NT2/D1 (cell line): ENCODE results near the gene UBL7.

ENCODE experiments used
- DNase-seq: peaks from one replicate; pipeline ENCODE4 v3.0.0-alpha.2; 2011; ENCODE audit warnings: low read depth, low spot score
- H3K27me3 ChIP-seq: 2 replicates; pipeline ENCODE4 v1.6.0; 2011; ENCODE audit warnings: mild to moderate bottlenecking; ENCODE audit not compliant: insufficient read length, insufficient read depth
- H3K36me3 ChIP-seq: 2 replicates; pipeline ENCODE4 v1.6.1; 2011; ENCODE audit warnings: mild to moderate bottlenecking, low read length, mixed read lengths; ENCODE audit not compliant: insufficient read depth, insufficient read length
- H3K4me1 ChIP-seq: 2 replicates; pipeline ENCODE4 v1.5.1; 2011; ENCODE audit not compliant: insufficient read depth, insufficient read length
- H3K4me3 ChIP-seq: 2 replicates; pipeline ENCODE4 v1.5.1; 2011; ENCODE audit warnings: low read depth; ENCODE audit not compliant: insufficient read length
- H3K9ac ChIP-seq: 2 replicates; pipeline ENCODE4 v1.6.0; 2011; ENCODE audit warnings: low read depth; ENCODE audit not compliant: insufficient read length
- H3K9me3 ChIP-seq: 2 replicates; pipeline ENCODE4 v1.5.1; 2011; ENCODE audit warnings: mild to moderate bottlenecking, low read length; ENCODE audit not compliant: insufficient read depth
- SUZ12 ChIP-seq: IDR thresholded peaks from 2 replicates; pipeline ENCODE4 v1.6.1; 2011; ENCODE audit not compliant: insufficient read length, insufficient read depth; ENCODE audit errors: extremely low read depth
- YY1 ChIP-seq: IDR thresholded peaks from 2 replicates; pipeline ENCODE4 v1.6.1; 2011; ENCODE audit not compliant: insufficient read length, insufficient read depth
- ZNF274 ChIP-seq: IDR thresholded peaks from 2 replicates; pipeline ENCODE4 v1.6.1; 2011; ENCODE audit warnings: mild to moderate bottlenecking, low read depth, low read length

The UBL7 gene

GRCh38 chr15:74428442-74428787 lies 32.5 kb downstream of the UBL7 start:
- no peak overlapping the region for H3K4me3 ChIP-seq
- DNase-seq: no peak

GRCh38 chr15:74427607-74428441 lies 33.1 kb downstream of the UBL7 start:
- Histone ChIP-seq H3K9me3 (no peaks in the 10 kb centered on the region), H3K36me3 (peaks cover 33% of the 10 kb centered on the region), H3K9ac (no peak overlapping the region), H3K4me1 (peaks cover 38% of the 10 kb centered on the region), H3K27me3 (peaks cover 7% of the 10 kb centered on the region), H3K4me3 (no peak overlapping the region)
- DNase-seq: no peak
- no peak for TF ChIP-seq YY1
- no peak for TF ChIP-seq SUZ12
- TF ChIP-seq ZNF274: no peak

More at GRCh38 chr15:74428442-74428787, 32.5 kb downstream of the UBL7 start:
- Histone ChIP-seq H3K9ac (no peak overlapping the region), H3K4me1 (peaks cover 34% of the 10 kb centered on the region), H3K27me3 (peaks cover 8% of the 10 kb centered on the region), H3K9me3 (no peaks in the 10 kb centered on the region), H3K36me3 (peaks cover 33% of the 10 kb centered on the region)
- TF ChIP-seq SUZ12: no peak
- TF ChIP-seq ZNF274: no peak
- no peak for TF ChIP-seq YY1

DNA sequence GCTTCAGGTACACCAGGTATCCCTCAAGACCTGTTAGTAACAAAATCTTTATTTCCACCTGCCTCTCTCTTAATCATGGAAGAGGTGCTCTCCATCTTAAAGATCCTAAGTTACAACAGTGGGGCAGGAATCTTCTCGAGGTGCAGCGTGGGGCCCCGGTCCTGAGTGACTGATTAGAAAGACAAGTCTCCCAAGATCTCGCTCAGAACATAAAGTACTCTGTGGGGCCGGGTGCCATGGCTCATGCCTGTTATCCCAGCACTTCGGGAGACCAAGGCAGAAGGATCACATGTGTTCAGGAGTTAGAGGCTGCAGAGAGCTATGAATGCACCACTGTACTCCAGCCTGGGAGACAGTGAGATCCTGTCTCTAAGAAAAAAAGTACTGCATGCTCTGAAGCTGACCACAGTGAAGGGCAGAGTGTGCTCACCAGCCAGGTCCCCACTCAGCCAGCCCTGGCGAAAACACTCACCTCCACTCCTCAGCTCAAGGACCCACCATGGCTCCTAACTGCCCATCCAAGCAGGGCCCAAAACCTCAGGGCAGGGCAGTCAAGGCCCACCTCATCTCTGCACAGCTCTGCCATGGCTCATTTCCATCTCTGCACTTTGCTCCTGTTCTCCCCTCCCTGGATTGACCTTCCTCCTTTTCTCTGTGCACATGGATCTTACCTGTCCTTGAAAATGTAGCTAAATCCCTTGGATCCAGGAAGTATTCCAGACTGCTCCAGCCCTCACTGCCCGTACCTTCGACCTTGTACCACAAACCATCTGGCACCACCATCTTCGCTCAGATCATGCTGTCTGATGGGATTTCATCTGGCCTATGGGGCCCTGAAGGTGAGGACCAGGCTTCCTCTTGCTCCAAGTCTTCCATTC lies 34.3 kb downstream of the UBL7 start:
- Histone ChIP-seq H3K4me3 (no peak overlapping the region), H3K4me1 (peaks cover 43% of the 10 kb centered on the region), H3K9ac (no peak overlapping the region), H3K36me3 (peaks cover 33% of the 10 kb centered on the region), H3K9me3 (no peaks in the 10 kb centered on the region), H3K27me3 (no peaks in the 10 kb centered on the region)
- no peak for TF ChIP-seq SUZ12
- TF ChIP-seq YY1: no peak
- no peak for TF ChIP-seq ZNF274
- DNase-seq: no peak

DNA sequence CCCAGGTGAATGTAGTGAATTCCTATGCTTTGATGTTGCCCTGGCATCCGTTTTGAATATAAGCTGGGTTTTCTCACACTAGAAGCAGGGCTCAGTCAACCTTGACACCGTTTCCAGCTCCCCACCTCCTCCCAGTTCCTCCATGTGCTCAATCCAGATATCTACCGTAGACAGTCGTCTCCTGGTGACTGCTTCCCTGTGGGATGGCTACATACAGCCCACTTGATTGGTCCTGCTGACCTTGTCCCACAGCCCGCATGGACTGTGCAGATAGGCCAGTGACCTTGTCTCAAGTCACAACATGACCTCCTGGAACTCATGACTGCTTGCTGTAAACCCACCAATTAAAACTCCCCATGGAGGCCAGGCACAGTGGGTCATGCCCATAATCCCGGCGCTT lies 35.3 kb downstream of the UBL7 start:
- Histone ChIP-seq H3K36me3 (peaks cover 29% of the 10 kb centered on the region), H3K27me3 (no peaks in the 10 kb centered on the region), H3K4me3 (no peak overlapping the region), H3K4me1 (peaks cover 48% of the 10 kb centered on the region), H3K9me3 (no peaks in the 10 kb centered on the region), H3K9ac (no peak overlapping the region)
- TF ChIP-seq YY1: no peak
- TF ChIP-seq ZNF274: no peak
- TF ChIP-seq SUZ12: no peak
- no peak for DNase-seq

- Histone ChIP-seq H3K9ac (no peak overlapping the region), H3K36me3 (peaks cover 27% of the 10 kb centered on the region), H3K27me3 (no peaks in the 10 kb centered on the region), H3K4me1 (peaks cover 53% of the 10 kb centered on the region), H3K9me3 (no peaks in the 10 kb centered on the region), H3K4me3 (no peak overlapping the region)
- TF ChIP-seq SUZ12 (no peak), YY1 (no peak), ZNF274 (no peak)
- DNase-seq: no peak
These were observed 35.9 kb downstream of the UBL7 start for GRCh38 chr15:74424901-74425528.

GRCh38 chr15:74423431-74424257 lies 37.3 kb downstream of the UBL7 start:
- H3K27me3 ChIP-seq: no peaks in the 10 kb centered on the region
- DNase-seq: no peak
- H3K9ac ChIP-seq: no peak overlapping the region
- H3K9me3 ChIP-seq: no peaks in the 10 kb centered on the region
- peaks cover 32% of the 10 kb centered on the region for H3K36me3 ChIP-seq
- TF ChIP-seq SUZ12: no peak
- TF ChIP-seq ZNF274: no peak
- H3K4me1 ChIP-seq: peaks cover 49% of the 10 kb centered on the region
- no peak overlapping the region for H3K4me3 ChIP-seq
